HepG2 (cell line): ENCODE measurements around the gene SLC19A1.

Experiments
- EZH2 ChIP-seq: conservative IDR thresholded peaks from 2 replicates; pipeline ENCODE4 v1.6.1; 2012; ENCODE audit warnings: mild to moderate bottlenecking, low read depth, low read length, moderate library complexity
- MAFF ChIP-seq: IDR thresholded peaks from 2 replicates; pipeline ENCODE4 v1.6.1; 2011; ENCODE audit warnings: low read depth, low read length, improper control_type of control experiment
- RFX5 ChIP-seq: IDR thresholded peaks from 2 replicates; pipeline ENCODE4 v1.6.1; 2011; ENCODE audit warnings: low read depth, low read length, improper control_type of control experiment
- SMAD3 ChIP-seq: sonication (generic); formaldehyde crosslinking; IDR thresholded peaks from 2 replicates; pipeline ENCODE4 v1.4.0; 2020; ENCODE audit warnings: missing genetic modification reagents
- ZNF710 ChIP-seq: sonication (generic); formaldehyde crosslinking; IDR thresholded peaks from 2 replicates; pipeline ENCODE4 v1.5.0; 2020; ENCODE audit warnings: mild to moderate bottlenecking, missing genetic modification reagents, borderline replicate concordance

- TF ChIP-seq ZNF710 (CRISPR knock-in tag): no peak
- TF ChIP-seq MAFF: no peak
- no peak for TF ChIP-seq EZH2
- TF ChIP-seq SMAD3 (CRISPR knock-in tag): no peak
- no peak for TF ChIP-seq RFX5
These were observed 42.5 kb upstream of the SLC19A1 start for GRCh38 chr21:45584786-45585185.
